Bronchus fibroblast of lung (primary cell): ENCODE results near the gene TMPRSS11A. TPM values are rescaled to one million over a fixed set of nuclear protein-coding genes. Genes with fewer than 3 reads are reported as not detected.

Experiments
- total RNA-seq: library from RNA; depleted of rRNA; stranded (reverse); fragments of >200 nt; gene quantifications from 2 replicates; pipeline ENCODE4 v1.2.3, GENCODE V29; 2015

Gene TMPRSS11A
- not detected in 2 replicates for total RNA-seq

GRCh38 chr4:67963356-67963755, at the start of gene TMPRSS11A:
Gene TMPRSS11A, minus strand, starts transcription at chr4:67963493. Its CDS starts 100 bp downstream, at chr4:67963393.

DNA sequence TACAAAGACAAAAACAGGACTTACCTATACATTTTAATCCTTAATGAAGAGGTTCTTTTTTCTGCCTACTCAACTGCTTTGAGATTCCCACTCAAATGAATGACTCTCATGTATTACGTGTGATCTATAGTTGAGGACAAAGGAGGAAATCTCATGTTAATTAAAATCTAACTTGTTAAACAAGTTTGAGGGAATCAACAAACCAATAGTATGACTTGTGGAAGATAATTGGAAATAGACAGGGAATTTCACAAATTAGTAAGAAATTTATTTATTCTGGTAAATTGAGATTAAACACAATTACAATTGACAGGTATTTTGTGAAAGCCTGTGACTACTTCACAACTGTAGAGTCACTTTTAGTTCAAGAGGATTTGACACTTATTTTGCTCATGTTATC, 79.4 kb downstream of the TMPRSS11A start, which contains the start of gene TMPRSS11D:
Gene TMPRSS11D (minus strand): TSS at position 101 of the 400 bp plus-strand sequence. CDS start 69 bp downstream, at position 32.

Other genes with a start within 250 kb of the TMPRSS11A start
- not detected in 2 replicates for gene GNRHR, start 209.1 kb downstream of the TMPRSS11A start, total RNA-seq
- gene TMPRSS11D, start 79.5 kb downstream of the TMPRSS11A start, total RNA-seq: not detected in 2 replicates
- gene TMPRSS11F, start 166.4 kb upstream of the TMPRSS11A start, total RNA-seq: not detected in 2 replicates